Mucosa of rectum (tissue), 2 donors: ENCODE data around the gene CEACAM19.

Experiments used
- H3K27ac ChIP-seq, 2 donors: one replicate each; pipeline ENCODE4 v1.7.0; 2013; ENCODE audit warnings: inconsistent platforms in 2 of 2, low read depth in 2 of 2, low read length in 2 of 2
- H3K27me3 ChIP-seq, 2 donors: one replicate each; pipeline ENCODE4 v1.7.0; 2013; ENCODE audit warnings: low read length in 2 of 2; ENCODE audit not compliant: control insufficient read depth in 2 of 2, insufficient read depth in 2 of 2
- H3K36me3 ChIP-seq, 2 donors: one replicate each; pipeline ENCODE4 v1.7.0; 2013; ENCODE audit warnings: low read length in 2 of 2; ENCODE audit not compliant: control insufficient read depth in 2 of 2, insufficient read depth in 2 of 2
- H3K4me1 ChIP-seq, 2 donors: one replicate each; pipeline ENCODE4 v1.7.0; 2013; ENCODE audit warnings: low read length in 2 of 2, mild to moderate bottlenecking in 1 of 2; ENCODE audit not compliant: control insufficient read depth in 2 of 2, insufficient read depth in 2 of 2
- H3K4me3 ChIP-seq, 2 donors: one replicate each; pipeline ENCODE4 v1.7.0; 2013; ENCODE audit warnings: low read length in 2 of 2
- H3K9ac ChIP-seq, 2 donors: one replicate each; pipeline ENCODE4 v1.7.0; 2013; ENCODE audit warnings: low read length in 2 of 2, low read depth in 1 of 2, mild to moderate bottlenecking in 1 of 2
- H3K9me3 ChIP-seq, 2 donors: one replicate each; pipeline ENCODE4 v1.7.0; 2013; ENCODE audit warnings: low read length in 2 of 2; ENCODE audit not compliant: control insufficient read depth in 2 of 2
- donor health status: healthy.
- donor health status: Normal muscosa, but diverticular disease.

The CEACAM19 gene

GRCh38 chr19:44634785-44635184 is 36.5 kb upstream of the CEACAM19 start:
- H3K9me3 ChIP-seq, result no peaks in the 10 kb centered on the region
- H3K4me3 ChIP-seq, result no peak overlapping the region
- no peak overlapping the region for H3K9ac ChIP-seq
- H3K27ac ChIP-seq, result no peak overlapping the region
- H3K27me3 ChIP-seq, result no peaks in the 10 kb centered on the region
- H3K4me1 ChIP-seq, result peaks cover 20 to 30% of the 10 kb centered on the region in 2 donors
- H3K36me3 ChIP-seq, result peaks cover 0 to 6% of the 10 kb centered on the region in 2 donors

DNA sequence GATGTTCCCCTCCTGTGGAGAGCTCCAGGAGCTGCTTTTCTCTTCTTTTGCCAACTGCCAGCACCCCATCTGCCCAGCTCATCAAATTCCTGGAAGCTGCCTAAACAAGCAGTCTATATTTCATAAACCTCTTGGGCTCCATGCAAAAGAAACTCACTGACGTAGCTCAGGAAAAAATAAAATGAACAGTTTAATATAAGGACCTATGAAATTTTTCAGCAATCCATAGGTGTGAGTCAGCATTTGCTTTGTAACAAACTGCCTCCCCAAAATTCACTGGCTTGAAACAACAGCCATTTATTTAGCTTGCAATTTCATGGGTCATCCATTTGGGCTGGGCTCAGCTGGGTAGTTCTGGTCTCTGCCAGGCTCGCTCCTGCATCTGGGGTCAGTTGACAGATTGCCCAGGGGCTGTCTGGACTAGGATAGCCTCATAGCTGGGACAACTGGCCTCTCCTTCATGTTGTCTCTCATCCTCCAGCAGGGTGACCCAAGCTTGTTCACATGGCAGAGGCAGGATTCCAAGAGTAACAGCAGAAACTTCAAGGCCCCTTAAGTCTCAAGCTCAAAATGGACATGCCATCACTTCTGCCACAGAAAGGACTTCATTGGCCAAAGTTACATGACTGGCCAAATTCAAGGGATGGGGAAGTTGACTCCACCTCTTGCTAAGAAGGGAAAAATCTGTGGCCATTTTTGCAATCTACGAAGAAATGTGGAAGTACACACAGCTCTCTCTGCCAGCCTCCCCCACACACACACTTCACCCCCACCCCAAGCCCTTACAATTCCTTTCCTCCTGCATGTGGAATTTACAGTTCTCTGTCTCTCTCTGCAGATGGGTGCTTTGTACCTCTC is 35.5 kb upstream of the CEACAM19 start:
- Histone ChIP-seq H3K27me3 (no peaks in the 10 kb centered on the region), H3K9ac (no peak overlapping the region), H3K36me3 (no peaks in the 10 kb centered on the region), H3K4me1 (peaks cover 26 to 40% of the 10 kb centered on the region in 2 donors), H3K27ac (peak overlapping the region; percentile 77 to 84), H3K4me3 (no peak overlapping the region), H3K9me3 (no peaks in the 10 kb centered on the region)

DNA sequence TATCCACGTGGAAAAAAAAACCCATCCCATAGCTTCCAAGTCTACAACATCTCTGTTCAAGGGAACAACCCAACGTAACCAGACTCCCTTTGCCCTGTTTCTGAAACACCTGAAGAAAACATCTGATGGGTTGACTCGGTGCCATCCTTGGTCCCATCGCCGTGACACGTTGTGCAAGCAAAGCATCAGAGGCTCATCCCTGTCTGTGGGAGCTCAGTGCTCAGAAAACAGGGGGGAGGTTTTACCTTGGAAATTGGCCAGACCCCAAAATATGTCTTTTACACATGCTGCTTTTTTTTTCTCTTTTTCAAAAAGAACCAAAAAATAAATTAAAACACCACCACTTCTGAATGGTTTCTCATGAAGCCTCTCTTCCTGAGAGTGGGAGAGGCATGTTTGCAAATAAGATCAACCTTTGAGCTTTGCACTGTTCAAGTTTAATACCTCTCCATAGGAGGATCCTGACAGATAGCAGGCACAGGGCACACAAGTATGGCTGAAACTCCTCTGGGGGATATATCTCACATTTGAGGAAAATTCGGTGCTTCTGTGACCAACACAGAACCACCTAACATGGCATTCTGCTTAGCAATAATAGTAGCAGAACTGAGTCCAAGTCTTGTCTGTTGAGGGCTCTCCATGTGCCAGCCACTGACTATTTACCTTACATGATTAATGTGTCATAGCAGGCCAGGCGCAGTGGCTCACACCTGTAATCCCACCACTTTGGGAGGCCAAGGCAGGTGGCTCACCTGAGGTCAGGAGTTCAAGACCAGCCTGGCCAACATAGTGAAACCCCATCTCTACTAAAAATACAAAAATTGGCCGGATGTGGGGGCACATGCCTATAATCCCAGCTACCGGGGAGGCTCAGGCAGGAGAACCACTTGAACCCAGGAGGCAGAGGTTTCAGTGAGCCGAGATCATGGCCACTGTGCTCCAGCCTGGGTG is 34.6 kb upstream of the CEACAM19 start:
- Histone ChIP-seq H3K4me1 (peaks cover 26 to 40% of the 10 kb centered on the region in 2 donors), H3K27me3 (no peaks in the 10 kb centered on the region), H3K27ac (peak overlapping the region; percentile 77 to 84), H3K9ac (no peak overlapping the region), H3K9me3 (no peaks in the 10 kb centered on the region), H3K36me3 (no peaks in the 10 kb centered on the region), H3K4me3 (peak overlapping the region in 1 of 2 donors; percentile 40)

DNA sequence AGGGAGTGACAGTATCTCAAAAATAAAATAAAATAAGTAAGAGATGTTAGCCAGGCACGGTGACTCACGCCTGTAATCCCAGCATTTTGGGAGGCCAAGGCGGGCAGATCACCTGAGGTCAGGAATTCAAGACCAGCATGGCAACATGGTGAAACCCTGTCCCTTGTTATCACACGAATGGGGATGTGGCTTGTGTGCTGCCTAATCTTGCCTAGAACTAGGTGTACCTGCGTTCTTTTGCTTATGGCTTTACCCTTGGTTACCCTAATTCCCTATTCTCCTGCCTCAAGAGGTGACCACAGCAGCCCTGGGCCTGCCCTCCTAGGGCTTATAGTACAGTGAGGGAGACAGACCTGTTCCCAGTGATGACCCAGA is 33.9 kb upstream of the CEACAM19 start:
- Histone ChIP-seq H3K27ac (peak overlapping the region; percentile 77 to 84), H3K27me3 (no peaks in the 10 kb centered on the region), H3K36me3 (no peaks in the 10 kb centered on the region), H3K9me3 (no peaks in the 10 kb centered on the region), H3K9ac (no peak overlapping the region), H3K4me1 (peaks cover 26 to 40% of the 10 kb centered on the region in 2 donors), H3K4me3 (no peak overlapping the region)

GRCh38 chr19:44640518-44640917 is 30.8 kb upstream of the CEACAM19 start:
- Histone ChIP-seq H3K36me3 (no peaks in the 10 kb centered on the region), H3K9me3 (no peaks in the 10 kb centered on the region), H3K4me1 (peaks cover 26 to 44% of the 10 kb centered on the region in 2 donors), H3K9ac (no peak overlapping the region), H3K27ac (no peak overlapping the region), H3K4me3 (no peak overlapping the region), H3K27me3 (no peaks in the 10 kb centered on the region)

GRCh38 chr19:44641501-44642265 is 29.6 kb upstream of the CEACAM19 start:
- Histone ChIP-seq H3K27ac (no peak overlapping the region), H3K4me3 (no peak overlapping the region), H3K9me3 (no peaks in the 10 kb centered on the region)

DNA sequence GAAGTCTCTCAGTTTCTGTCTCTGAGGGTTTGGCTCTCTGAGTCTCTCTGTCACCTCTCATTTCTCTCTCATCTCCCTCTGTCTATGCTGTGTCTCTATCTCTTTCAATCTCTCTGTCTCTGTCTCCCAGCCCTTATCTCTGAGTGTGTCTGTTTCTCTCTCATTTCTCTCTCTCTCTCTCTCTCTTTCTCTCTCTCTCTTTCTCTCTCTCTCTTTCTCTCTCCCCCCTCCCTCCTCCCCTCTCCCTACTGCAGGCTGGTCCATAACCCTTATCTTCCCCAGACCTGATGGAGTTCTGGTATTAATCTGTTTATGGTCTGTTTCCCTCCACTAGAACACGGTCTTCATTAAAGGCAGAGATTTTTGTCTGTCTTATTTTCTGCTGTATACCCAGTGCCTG is 28.9 kb upstream of the CEACAM19 start:
- no peaks in the 10 kb centered on the region for H3K36me3 ChIP-seq
- H3K9ac ChIP-seq, result no peak overlapping the region
- no peak overlapping the region for H3K4me3 ChIP-seq
- H3K27ac ChIP-seq, result no peak overlapping the region
- no peaks in the 10 kb centered on the region for H3K27me3 ChIP-seq
- H3K9me3 ChIP-seq, result no peaks in the 10 kb centered on the region
- H3K4me1 ChIP-seq, result peaks cover 13 to 28% of the 10 kb centered on the region in 2 donors

More at GRCh38 chr19:44641501-44642265, 29.6 kb upstream of the CEACAM19 start:
- Histone ChIP-seq H3K36me3 (no peaks in the 10 kb centered on the region), H3K9ac (no peak overlapping the region), H3K27me3 (no peaks in the 10 kb centered on the region), H3K4me1 (peaks cover 19 to 35% of the 10 kb centered on the region in 2 donors)

DNA sequence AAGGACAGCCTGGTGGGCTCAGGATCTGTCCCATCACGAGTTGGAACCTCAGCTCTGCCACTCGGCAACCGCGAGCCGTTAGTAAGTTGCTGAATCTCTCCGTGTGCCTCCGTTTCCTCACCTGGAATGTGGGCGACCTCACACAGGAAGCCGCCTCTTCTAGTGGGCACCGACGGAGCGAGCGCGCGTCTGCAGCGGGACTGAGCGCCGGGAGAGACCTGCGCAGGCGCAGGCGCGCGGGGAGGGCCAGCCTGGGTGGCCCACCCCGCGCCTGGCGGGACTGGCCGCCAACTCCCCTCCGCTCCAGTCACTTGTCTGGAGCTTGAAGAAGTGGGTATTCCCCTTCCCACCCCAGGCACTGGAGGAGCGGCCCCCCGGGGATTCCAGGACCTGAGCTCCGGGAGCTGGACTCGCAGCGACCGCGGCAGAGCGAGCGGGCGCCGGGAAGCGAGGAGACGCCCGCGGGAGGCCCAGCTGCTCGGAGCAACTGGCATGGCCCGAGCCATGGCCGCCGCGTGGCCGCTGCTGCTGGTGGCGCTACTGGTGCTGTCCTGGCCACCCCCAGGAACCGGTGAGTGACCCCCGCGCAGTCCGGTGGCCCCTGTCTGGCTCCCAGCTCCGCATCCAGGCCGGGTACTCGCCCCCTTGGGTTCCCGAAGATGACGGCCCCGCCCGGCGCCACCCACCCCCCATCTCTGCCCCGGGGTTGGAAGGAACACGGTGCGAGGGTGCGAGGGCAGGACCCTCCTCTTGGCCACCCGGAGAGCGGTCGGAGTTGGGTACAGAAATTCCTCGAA is 27.5 kb upstream of the CEACAM19 start, which contains the start of gene PVR:
Gene PVR (plus strand): TSS at position 306 of the 797 bp plus-strand sequence. CDS start 187 bp downstream, at position 493.
- Histone ChIP-seq H3K9ac (peak within 1 kb of the TSS; percentile 52 to 71), H3K27ac (peak within 1 kb of the TSS; percentile 67 to 81), H3K9me3 (no peaks in the 10 kb centered on the region), H3K4me3 (peak within 1 kb of the TSS; percentile 71 to 79), H3K36me3 (peaks cover 3 to 8% of the 10 kb centered on the region in 2 donors), H3K27me3 (no peaks in the 10 kb centered on the region), H3K4me1 (peaks cover 10 to 22% of the 10 kb centered on the region in 2 donors)
